ENCODE results near the gene C16orf74. TPM values are rescaled to one million over a fixed set of nuclear protein-coding genes. Genes with fewer than 3 reads are reported as not detected.

C16orf74 gene
- total RNA-seq, 1 donor from 2014 or later: 11.3 TPM

- DNase-seq (ENCODE audit: low spot score): peak; percentile 91
Observed at GRCh38 chr16:85750146-85750826, 610 bp downstream of the C16orf74 start.

GRCh38 chr16:85749771-85750145 lies 1.1 kb downstream of the C16orf74 start:
- DNase-seq (ENCODE audit: low spot score): no peak

GRCh38 chr16:85746460-85747215 lies 4.3 kb downstream of the C16orf74 start:
- no peak for DNase-seq (ENCODE audit: low spot score)

GRCh38 chr16:85738923-85739715 lies 11.8 kb downstream of the C16orf74 start:
- no peak for DNase-seq (ENCODE audit: low spot score)

- no peak for DNase-seq (ENCODE audit: low spot score)
Observed at GRCh38 chr16:85736921-85737320, 14.0 kb downstream of the C16orf74 start.

GRCh38 chr16:85735946-85736345 lies 14.9 kb downstream of the C16orf74 start:
- no peak for DNase-seq (ENCODE audit: low spot score)

- DNase-seq (ENCODE audit: low spot score): no peak
Observed at GRCh38 chr16:85735225-85735635, 15.7 kb downstream of the C16orf74 start.

GRCh38 chr16:85734311-85735017 lies 16.4 kb downstream of the C16orf74 start:
- no peak for DNase-seq (ENCODE audit: low spot score)

- DNase-seq (ENCODE audit: low spot score): no peak
Observed at GRCh38 chr16:85733839-85734170, 17.1 kb downstream of the C16orf74 start.

- DNase-seq (ENCODE audit: low spot score): no peak
Observed at GRCh38 chr16:85733155-85733838, 17.6 kb downstream of the C16orf74 start.

- DNase-seq (ENCODE audit: low spot score): no peak
Observed at GRCh38 chr16:85731179-85731578, 19.7 kb downstream of the C16orf74 start.

GRCh38 chr16:85730186-85730465 lies 20.8 kb downstream of the C16orf74 start:
- no peak for DNase-seq (ENCODE audit: low spot score)

GRCh38 chr16:85729452-85730185 lies 21.3 kb downstream of the C16orf74 start:
- no peak for DNase-seq (ENCODE audit: low spot score)

- no peak for DNase-seq (ENCODE audit: low spot score)
Observed at GRCh38 chr16:85728879-85729278, 22.0 kb downstream of the C16orf74 start.

- no peak for DNase-seq (ENCODE audit: low spot score)
Observed at GRCh38 chr16:85724936-85725335, 26.0 kb downstream of the C16orf74 start.

- no peak for DNase-seq (ENCODE audit: low spot score)
Observed at GRCh38 chr16:85724126-85724879, 26.6 kb downstream of the C16orf74 start.

- no peak for DNase-seq (ENCODE audit: low spot score)
Observed at GRCh38 chr16:85722128-85722893, 28.6 kb downstream of the C16orf74 start.

GRCh38 chr16:85720302-85720637 lies 30.6 kb downstream of the C16orf74 start:
- DNase-seq (ENCODE audit: low spot score): no peak

- no peak for DNase-seq (ENCODE audit: low spot score)
Observed at GRCh38 chr16:85719605-85720301, 31.1 kb downstream of the C16orf74 start.
